ENCODE data around the gene FAM184A. TPM values are rescaled to one million over a fixed set of nuclear protein-coding genes. Genes with fewer than 3 reads are reported as not detected.

FAM184A gene
- total RNA-seq, 4 donors from 2014 or later: 0.19 to 6.8 (median 1.8) TPM

DNA sequence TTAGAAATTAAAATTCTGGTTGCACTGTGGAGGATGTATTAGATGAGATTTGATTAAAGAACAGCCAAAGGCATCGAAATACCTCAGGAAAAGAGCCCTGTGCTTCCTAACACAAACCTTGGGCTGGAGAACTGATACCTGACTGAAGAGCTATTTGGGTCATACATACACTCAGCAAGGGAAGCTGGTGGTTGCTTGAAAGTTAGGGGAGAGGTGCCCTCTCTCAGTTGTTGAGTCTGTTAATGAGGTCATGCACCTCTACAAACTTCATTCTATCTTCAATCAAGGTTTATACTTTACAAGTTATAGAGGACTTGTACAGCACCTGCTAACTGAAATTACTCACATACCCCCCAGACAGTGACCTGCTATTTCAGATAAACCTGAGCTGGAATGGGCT is 25.5 kb downstream of the FAM184A start:
- TF ChIP-seq EP300 (IDR thresholded peaks at IDR 0.05) (no peak), POLR2AphosphoS5 (IDR thresholded peaks at IDR 0.05) (no peak), POLR2A (IDR thresholded peaks at IDR 0.05) (no peak)
- TF ChIP-seq, protein P1, sequence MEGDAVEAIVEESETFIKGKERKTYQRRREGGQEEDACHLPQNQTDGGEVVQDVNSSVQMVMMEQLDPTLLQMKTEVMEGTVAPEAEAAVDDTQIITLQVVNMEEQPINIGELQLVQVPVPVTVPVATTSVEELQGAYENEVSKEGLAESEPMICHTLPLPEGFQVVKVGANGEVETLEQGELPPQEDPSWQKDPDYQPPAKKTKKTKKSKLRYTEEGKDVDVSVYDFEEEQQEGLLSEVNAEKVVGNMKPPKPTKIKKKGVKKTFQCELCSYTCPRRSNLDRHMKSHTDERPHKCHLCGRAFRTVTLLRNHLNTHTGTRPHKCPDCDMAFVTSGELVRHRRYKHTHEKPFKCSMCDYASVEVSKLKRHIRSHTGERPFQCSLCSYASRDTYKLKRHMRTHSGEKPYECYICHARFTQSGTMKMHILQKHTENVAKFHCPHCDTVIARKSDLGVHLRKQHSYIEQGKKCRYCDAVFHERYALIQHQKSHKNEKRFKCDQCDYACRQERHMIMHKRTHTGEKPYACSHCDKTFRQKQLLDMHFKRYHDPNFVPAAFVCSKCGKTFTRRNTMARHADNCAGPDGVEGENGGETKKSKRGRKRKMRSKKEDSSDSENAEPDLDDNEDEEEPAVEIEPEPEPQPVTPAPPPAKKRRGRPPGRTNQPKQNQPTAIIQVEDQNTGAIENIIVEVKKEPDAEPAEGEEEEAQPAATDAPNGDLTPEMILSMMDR (IDR thresholded peaks at IDR 0.05): no peak
- DNase-seq (ENCODE audit: low spot score in 2 of 2): no peak
- Histone ChIP-seq H3K27me3 (no peaks in the 10 kb centered on the region), H3K9me3 (no peaks in the 10 kb centered on the region), H3K4me3 (no peak overlapping the region), H3K36me3 (no peaks in the 10 kb centered on the region), H3K4me1 (no peaks in the 10 kb centered on the region), H3K27ac (no peak overlapping the region)
- 52% methylated on average over 1 of the region's 1 CpG for WGBS

DNA sequence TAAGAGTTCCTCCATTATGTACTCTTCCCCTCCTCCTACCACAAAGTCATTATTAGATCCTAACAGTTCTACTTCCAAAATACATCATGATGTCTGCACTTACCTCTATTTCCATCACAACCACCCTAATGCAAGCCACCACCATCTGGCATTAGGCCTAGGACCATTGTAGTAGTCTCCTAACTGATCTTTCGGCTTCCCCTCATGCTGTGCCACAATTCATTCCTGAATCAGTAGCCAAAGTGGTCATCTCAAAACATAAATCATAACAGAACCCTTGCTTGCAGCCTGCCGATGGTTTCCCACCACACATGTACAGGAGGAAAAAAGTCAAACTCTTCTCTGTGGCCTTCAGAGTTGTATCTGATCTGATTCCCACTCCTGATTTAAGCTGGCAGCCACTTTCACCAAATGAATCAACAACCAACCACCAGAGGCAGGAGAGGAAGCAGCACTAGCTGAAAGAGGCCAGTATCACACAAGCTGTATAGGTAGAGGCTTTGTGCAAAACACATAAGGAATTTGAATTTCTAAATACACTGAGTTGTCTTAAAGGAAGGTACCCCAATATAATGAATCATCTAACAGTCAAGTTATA is 26.1 kb downstream of the FAM184A start:
- 83% methylated on average over 2 of the region's 2 CpGs for WGBS
- TF ChIP-seq EP300 (IDR thresholded peaks at IDR 0.05) (no peak), POLR2AphosphoS5 (IDR thresholded peaks at IDR 0.05) (no peak), POLR2A (IDR thresholded peaks at IDR 0.05) (no peak)
- TF ChIP-seq, protein P1 (IDR thresholded peaks at IDR 0.05): no peak

DNA sequence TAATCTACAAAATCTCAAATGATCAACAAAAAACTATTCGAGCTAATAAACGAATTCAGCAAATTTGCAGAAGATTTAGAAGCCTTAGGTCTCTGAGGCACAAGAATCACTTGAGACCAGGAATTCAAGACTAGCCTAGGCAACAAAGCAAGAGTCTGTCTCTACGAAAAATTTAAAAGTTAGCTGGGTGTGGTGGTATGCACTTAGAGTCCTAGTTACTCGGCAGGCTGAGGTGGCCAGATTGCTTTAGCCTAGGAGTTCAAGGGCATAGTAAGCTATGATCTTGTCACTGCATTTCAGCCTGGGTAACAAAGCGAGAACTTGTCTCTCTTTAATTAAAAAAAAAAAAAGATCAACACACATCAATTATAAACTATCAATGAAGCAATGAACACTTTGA is 34.2 kb downstream of the FAM184A start:
- DNase-seq (ENCODE audit: low spot score in 2 of 2): no peak
- no peak for TF ChIP-seq POLR2AphosphoS5 (IDR thresholded peaks at IDR 0.05)
- TF ChIP-seq EP300 (IDR thresholded peaks at IDR 0.05): no peak
- no peak for TF ChIP-seq POLR2A (IDR thresholded peaks at IDR 0.05)
- TF ChIP-seq, protein P1 (IDR thresholded peaks at IDR 0.05): no peak
- H3K9me3 ChIP-seq: no peaks in the 10 kb centered on the region

More for the DNA sequence above, 26.1 kb downstream of the FAM184A start:
- no peak for DNase-seq (ENCODE audit: low spot score in 2 of 2)
- no peaks in the 10 kb centered on the region for H3K27me3 ChIP-seq
- H3K4me3 ChIP-seq: no peak overlapping the region
- no peaks in the 10 kb centered on the region for H3K4me1 ChIP-seq
- H3K27ac ChIP-seq: no peak overlapping the region
- no peaks in the 10 kb centered on the region for H3K36me3 ChIP-seq
- H3K9me3 ChIP-seq: no peaks in the 10 kb centered on the region

DNA sequence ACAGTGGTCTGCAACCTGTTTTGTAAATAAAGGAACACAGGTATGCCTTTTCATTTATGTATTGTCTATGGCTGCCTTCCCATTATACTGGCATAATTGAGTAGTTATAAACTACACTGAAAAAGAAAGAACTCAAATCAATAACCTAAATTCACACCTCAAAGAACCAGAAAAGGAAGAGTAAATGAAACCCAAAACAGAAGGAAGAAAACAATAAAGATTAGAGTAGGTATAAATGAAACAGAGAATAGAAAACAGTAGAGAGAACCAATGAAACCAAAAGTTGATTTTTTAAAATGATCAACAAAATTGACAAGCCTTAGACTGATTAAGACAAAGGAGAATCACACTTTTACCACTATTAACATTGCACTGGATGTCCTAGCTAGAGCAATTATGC is 34.7 kb downstream of the FAM184A start:
- DNase-seq (ENCODE audit: low spot score in 2 of 2): no peak
- H3K27me3 ChIP-seq: no peaks in the 10 kb centered on the region
- no peak overlapping the region for H3K27ac ChIP-seq
- H3K36me3 ChIP-seq: no peaks in the 10 kb centered on the region
- H3K9me3 ChIP-seq: no peaks in the 10 kb centered on the region
- H3K4me1 ChIP-seq: no peaks in the 10 kb centered on the region
- H3K4me3 ChIP-seq: no peak overlapping the region
- TF ChIP-seq EP300 (IDR thresholded peaks at IDR 0.05): no peak
- TF ChIP-seq POLR2A (IDR thresholded peaks at IDR 0.05): no peak
- TF ChIP-seq POLR2AphosphoS5 (IDR thresholded peaks at IDR 0.05): no peak
- TF ChIP-seq, protein P1 (IDR thresholded peaks at IDR 0.05): no peak

More for the DNA sequence above, 34.2 kb downstream of the FAM184A start:
- no peak overlapping the region for H3K27ac ChIP-seq
- H3K27me3 ChIP-seq: no peaks in the 10 kb centered on the region
- no peaks in the 10 kb centered on the region for H3K36me3 ChIP-seq
- no peaks in the 10 kb centered on the region for H3K4me1 ChIP-seq
- 86% methylated on average over 5 of the region's 5 CpGs for WGBS
- H3K4me3 ChIP-seq: no peak overlapping the region

DNA sequence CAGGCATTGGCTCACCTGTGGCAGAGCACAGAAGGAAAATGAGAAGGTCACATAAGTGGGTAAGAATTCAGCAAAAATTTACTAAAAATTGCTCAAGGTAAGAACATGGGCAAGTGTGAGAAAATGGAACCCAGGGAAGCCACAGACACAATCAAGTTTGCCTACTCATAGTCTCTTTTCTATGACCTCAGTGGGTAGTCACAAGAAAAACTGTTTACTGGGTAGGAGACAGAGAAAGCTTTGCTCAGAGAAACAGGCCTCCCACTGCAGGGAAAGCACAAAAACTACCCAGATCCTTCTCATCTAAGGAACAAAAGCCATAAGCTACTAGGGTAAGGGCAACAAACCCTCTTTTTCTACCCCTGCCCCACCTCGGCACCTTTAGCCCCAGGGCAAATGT is 35.2 kb downstream of the FAM184A start:
- Histone ChIP-seq H3K9me3 (no peaks in the 10 kb centered on the region), H3K27ac (no peak overlapping the region), H3K4me1 (no peaks in the 10 kb centered on the region), H3K36me3 (no peaks in the 10 kb centered on the region), H3K4me3 (no peak overlapping the region), H3K27me3 (no peaks in the 10 kb centered on the region)
- TF ChIP-seq POLR2A (IDR thresholded peaks at IDR 0.05) (no peak), EP300 (IDR thresholded peaks at IDR 0.05) (no peak), POLR2AphosphoS5 (IDR thresholded peaks at IDR 0.05) (no peak)
- TF ChIP-seq, protein P1 (IDR thresholded peaks at IDR 0.05): no peak
- 50% methylated on average over 1 of the region's 1 CpG for WGBS
- no peak for DNase-seq (ENCODE audit: low spot score in 2 of 2)

All from suprapubic skin (tissue), 4 donors.